Stimulated activated CD4-positive, alpha-beta T cell treated with anti-CD3 and anti-CD28 coated beads, Interleukin-1b, Interleukin-23, amount 100 ng/mL, for 48 hours (primary cell): ENCODE results near the gene DLK1.

ENCODE experiments used
- DNase-seq: peaks from one replicate; pipeline ENCODE4 v3.0.0-alpha.2; 2020

The DLK1 gene

GRCh38 chr14:100694579-100695422 lies 31.9 kb upstream of the DLK1 start:
- no peak for DNase-seq

GRCh38 chr14:100695423-100695738 lies 31.3 kb upstream of the DLK1 start:
- no peak for DNase-seq

GRCh38 chr14:100696008-100696407 lies 30.7 kb upstream of the DLK1 start:
- no peak for DNase-seq

- no peak for DNase-seq
Measured at GRCh38 chr14:100696590-100696989, 30.1 kb upstream of the DLK1 start.

GRCh38 chr14:100698066-100698465 lies 28.6 kb upstream of the DLK1 start:
- no peak for DNase-seq

- no peak for DNase-seq
Measured at GRCh38 chr14:100698666-100699448, 27.8 kb upstream of the DLK1 start.

- DNase-seq = no peak
Measured at GRCh38 chr14:100701314-100701713, 25.4 kb upstream of the DLK1 start.

GRCh38 chr14:100702590-100702989 lies 24.1 kb upstream of the DLK1 start:
- DNase-seq = no peak

GRCh38 chr14:100703386-100704220 lies 23.1 kb upstream of the DLK1 start:
- DNase-seq = no peak

- DNase-seq = no peak
Measured at GRCh38 chr14:100706200-100706599, 20.5 kb upstream of the DLK1 start.

GRCh38 chr14:100706860-100707259 lies 19.8 kb upstream of the DLK1 start:
- DNase-seq = no peak

- DNase-seq = no peak
Measured at GRCh38 chr14:100708425-100709288, 18.0 kb upstream of the DLK1 start.

GRCh38 chr14:100709289-100710284 lies 17.1 kb upstream of the DLK1 start:
- DNase-seq = no peak

GRCh38 chr14:100710391-100710790 lies 16.3 kb upstream of the DLK1 start:
- DNase-seq = no peak

- no peak for DNase-seq
Measured at GRCh38 chr14:100710826-100711462, 15.7 kb upstream of the DLK1 start.

- no peak for DNase-seq
Measured at GRCh38 chr14:100711493-100711892, 15.2 kb upstream of the DLK1 start.

GRCh38 chr14:100712490-100712889 lies 14.2 kb upstream of the DLK1 start:
- DNase-seq = no peak

- DNase-seq = no peak
Measured at GRCh38 chr14:100713705-100714104, 13.0 kb upstream of the DLK1 start.

- DNase-seq = no peak
Measured at GRCh38 chr14:100714258-100714892, 12.3 kb upstream of the DLK1 start.

GRCh38 chr14:100715332-100715731 lies 11.4 kb upstream of the DLK1 start:
- DNase-seq = no peak
